ENCODE measurements around the gene TMEM69. TPM values are rescaled to one million over a fixed set of nuclear protein-coding genes. Genes with fewer than 3 reads are reported as not detected.

The TMEM69 gene
- total and polyA plus RNA-seq, 2 of the 13 experiments (the other 11 are each of a cell fraction or from before 2014, with no cell fraction given): 25.4 to 135 TPM

DNA sequence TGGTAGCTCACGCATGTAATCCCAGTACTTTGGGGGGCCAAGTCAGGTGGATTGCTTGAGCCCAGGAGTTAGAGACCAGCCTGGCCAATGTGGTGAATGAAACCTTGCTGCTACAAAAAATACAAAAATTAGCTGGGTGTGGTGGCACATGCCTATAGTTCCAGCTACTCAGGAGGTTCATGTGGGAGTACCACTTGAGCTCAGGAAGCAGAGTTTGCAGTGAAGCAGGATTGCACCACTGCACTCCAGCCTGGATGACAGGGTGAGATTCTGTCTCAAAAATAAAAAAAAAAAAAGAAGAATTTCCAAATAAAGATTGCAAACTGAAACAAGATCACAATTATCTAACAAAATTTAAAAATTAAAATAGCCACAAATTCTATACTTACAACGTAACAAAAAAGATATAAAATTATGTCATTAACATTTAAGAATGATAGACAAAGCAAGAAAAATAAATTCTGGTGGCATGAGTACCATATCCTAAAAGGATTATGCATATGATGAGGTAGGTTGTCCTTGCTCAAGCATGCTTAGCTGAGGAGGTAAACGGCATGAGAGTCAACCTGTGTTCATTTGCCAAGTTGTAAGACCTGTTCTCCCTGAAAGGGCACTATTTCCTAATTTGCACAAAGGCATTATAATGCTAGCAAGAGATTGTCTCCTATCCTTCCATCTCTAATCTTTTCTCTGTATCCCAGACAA lies 42.2 kb downstream of the TMEM69 start (continued):
- no peak for TF ChIP-seq SAFB2 (CRISPR knock-in tag; IDR thresholded peaks at IDR 0.05; ENCODE audit: borderline replicate concordance, low read depth)

DNA sequence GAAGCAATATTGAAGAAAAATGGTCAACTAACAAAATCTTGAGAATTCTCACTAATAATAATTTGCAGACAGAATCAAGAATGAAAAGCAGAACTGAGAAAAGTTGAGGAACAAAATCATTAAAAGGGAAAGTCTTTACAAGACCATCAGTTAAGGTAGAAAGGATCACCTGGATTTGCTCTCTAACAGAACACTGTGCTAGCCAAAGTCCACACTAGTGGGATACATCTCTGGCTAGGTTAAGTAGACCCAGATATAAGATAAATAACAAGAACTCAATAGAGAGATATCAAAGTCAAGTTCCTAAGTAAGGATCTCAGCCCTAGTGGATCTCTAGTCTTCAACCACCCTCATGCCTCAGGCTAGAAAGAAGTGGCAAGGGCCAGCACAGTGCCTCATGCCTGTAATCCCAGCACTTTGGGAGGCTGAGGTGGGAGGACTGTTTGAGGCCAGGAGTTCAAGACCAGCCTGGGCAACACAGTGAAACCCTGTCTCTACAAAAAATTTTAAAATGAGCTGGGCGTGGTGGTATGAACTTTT lies 42.9 kb downstream of the TMEM69 start:
- Histone ChIP-seq H4K20me1 (ENCODE audit: insufficient read depth, low read length) (no peaks in the 10 kb centered on the region), H2AFZ (ENCODE audit: low read length) (no peak overlapping the region), H3K4me3 (replicated peaks in 1 of 3; ENCODE audit: insufficient read depth in 1 of 3, low read depth in 2 of 3, low read length in 3 of 3) (no peak overlapping the region), H3K9me3 (ENCODE audit: low read length) (no peaks in the 10 kb centered on the region), H3K36me3 (replicated peaks in 1 of 2; ENCODE audit: control insufficient read depth in 1 of 2, insufficient read depth in 2 of 2, low read length in 2 of 2) (no peaks in the 10 kb centered on the region; a peak in 2 of 5 replicates), H3K4me1 (ENCODE audit: insufficient read depth, low read length) (no peaks in the 10 kb centered on the region), H3K27ac (ENCODE audit: extremely low read length, insufficient read depth, low read length) (no peak overlapping the region), H3K4me2 (ENCODE audit: low read depth, low read length) (no peak overlapping the region), H3K9ac (ENCODE audit: insufficient read depth, low read depth, low read length) (no peak overlapping the region), H3K79me2 (ENCODE audit: insufficient read depth, low read length) (no peaks in the 10 kb centered on the region), H3K27me3 (ENCODE audit: control insufficient read depth in 1 of 2, insufficient read depth in 2 of 2, low read length in 2 of 2) (no peaks in the 10 kb centered on the region)
- ChIA-PET POLR2A (no interaction called here), CTCF (ENCODE audit: low intra/inter-chr PET ratio, low total read pairs) (no interaction called here)
- FAIRE-seq (no peak), ATAC-seq (no peak), DNase-seq (ENCODE audit: low spot score) (no peak)
- in situ Hi-C loops (cut with HindIII; ENCODE audit: extremely low pct_ligation_motif_present, low pct_unique_long_range_greater_than_20kb): no loop called here
- 93% methylated on average over 1 of the region's 1 CpG for WGBS (ENCODE audit: low lambda C conversion rate)
- no TSS peak for BruUV-seq (replicated peaks)
- intact Hi-C loops (cut with micrococcal nuclease; ENCODE audit: unreplicated experiment): no loop called here
- TF ChIP-seq HDAC2 (CRISPR knock-in tag; IDR thresholded peaks at IDR 0.05): no peak
- TF ChIP-seq, protein P1, sequence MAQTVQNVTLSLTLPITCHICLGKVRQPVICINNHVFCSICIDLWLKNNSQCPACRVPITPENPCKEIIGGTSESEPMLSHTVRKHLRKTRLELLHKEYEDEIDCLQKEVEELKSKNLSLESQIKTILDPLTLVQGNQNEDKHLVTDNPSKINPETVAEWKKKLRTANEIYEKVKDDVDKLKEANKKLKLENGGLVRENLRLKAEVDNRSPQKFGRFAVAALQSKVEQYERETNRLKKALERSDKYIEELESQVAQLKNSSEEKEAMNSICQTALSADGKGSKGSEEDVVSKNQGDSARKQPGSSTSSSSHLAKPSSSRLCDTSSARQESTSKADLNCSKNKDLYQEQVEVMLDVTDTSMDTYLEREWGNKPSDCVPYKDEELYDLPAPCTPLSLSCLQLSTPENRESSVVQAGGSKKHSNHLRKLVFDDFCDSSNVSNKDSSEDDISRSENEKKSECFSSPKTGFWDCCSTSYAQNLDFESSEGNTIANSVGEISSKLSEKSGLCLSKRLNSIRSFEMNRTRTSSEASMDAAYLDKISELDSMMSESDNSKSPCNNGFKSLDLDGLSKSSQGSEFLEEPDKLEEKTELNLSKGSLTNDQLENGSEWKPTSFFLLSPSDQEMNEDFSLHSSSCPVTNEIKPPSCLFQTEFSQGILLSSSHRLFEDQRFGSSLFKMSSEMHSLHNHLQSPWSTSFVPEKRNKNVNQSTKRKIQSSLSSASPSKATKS (CRISPR knock-in tag; IDR thresholded peaks at IDR 0.05): no peak
- TF ChIP-seq, protein P2, sequence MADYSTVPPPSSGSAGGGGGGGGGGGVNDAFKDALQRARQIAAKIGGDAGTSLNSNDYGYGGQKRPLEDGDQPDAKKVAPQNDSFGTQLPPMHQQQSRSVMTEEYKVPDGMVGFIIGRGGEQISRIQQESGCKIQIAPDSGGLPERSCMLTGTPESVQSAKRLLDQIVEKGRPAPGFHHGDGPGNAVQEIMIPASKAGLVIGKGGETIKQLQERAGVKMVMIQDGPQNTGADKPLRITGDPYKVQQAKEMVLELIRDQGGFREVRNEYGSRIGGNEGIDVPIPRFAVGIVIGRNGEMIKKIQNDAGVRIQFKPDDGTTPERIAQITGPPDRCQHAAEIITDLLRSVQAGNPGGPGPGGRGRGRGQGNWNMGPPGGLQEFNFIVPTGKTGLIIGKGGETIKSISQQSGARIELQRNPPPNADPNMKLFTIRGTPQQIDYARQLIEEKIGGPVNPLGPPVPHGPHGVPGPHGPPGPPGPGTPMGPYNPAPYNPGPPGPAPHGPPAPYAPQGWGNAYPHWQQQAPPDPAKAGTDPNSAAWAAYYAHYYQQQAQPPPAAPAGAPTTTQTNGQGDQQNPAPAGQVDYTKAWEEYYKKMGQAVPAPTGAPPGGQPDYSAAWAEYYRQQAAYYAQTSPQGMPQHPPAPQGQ (CRISPR knock-in tag; IDR thresholded peaks at IDR 0.05; ENCODE audit: borderline replicate concordance): no peak
- TF ChIP-seq, protein P3, sequence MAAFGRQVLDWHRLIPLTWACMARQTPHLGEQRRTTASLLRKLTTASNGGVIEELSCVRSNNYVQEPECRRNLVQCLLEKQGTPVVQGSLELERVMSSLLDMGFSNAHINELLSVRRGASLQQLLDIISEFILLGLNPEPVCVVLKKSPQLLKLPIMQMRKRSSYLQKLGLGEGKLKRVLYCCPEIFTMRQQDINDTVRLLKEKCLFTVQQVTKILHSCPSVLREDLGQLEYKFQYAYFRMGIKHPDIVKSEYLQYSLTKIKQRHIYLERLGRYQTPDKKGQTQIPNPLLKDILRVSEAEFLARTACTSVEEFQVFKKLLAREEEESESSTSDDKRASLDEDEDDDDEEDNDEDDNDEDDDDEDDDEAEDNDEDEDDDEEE (CRISPR knock-in tag; IDR thresholded peaks at IDR 0.05): no peak
- TF ChIP-seq, protein P4, sequence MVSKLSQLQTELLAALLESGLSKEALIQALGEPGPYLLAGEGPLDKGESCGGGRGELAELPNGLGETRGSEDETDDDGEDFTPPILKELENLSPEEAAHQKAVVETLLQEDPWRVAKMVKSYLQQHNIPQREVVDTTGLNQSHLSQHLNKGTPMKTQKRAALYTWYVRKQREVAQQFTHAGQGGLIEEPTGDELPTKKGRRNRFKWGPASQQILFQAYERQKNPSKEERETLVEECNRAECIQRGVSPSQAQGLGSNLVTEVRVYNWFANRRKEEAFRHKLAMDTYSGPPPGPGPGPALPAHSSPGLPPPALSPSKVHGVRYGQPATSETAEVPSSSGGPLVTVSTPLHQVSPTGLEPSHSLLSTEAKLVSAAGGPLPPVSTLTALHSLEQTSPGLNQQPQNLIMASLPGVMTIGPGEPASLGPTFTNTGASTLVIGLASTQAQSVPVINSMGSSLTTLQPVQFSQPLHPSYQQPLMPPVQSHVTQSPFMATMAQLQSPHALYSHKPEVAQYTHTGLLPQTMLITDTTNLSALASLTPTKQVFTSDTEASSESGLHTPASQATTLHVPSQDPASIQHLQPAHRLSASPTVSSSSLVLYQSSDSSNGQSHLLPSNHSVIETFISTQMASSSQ (IDR thresholded peaks at IDR 0.05; ENCODE audit: low read depth): no peak
- TF ChIP-seq, protein P4 (CRISPR knock-in tag; IDR thresholded peaks at IDR 0.05; ENCODE audit: borderline replicate concordance): no peak
- TF ChIP-seq SSRP1 (CRISPR knock-in tag; IDR thresholded peaks at IDR 0.05): no peak
- TF ChIP-seq ZNF256 (CRISPR knock-in tag; conservative IDR thresholded peaks at IDR 0.05): no peak
- TF ChIP-seq ZEB1 (IDR thresholded peaks at IDR 0.05; ENCODE audit: insufficient replicate concordance, low read depth): no peak
- no peak for TF ChIP-seq ZNF841 (CRISPR knock-in tag; IDR thresholded peaks at IDR 0.05; ENCODE audit: borderline replicate concordance)
- no peak for TF ChIP-seq ZBTB1 (CRISPR knock-in tag; IDR thresholded peaks at IDR 0.05; ENCODE audit: borderline replicate concordance)

Measured in HepG2 (cell line).